WTC11 (cell line): ENCODE results near the gene HPCAL1.

ENCODE experiments used
- CTCF ChIP-seq: fragments of 200-600 bp; IDR thresholded peaks from 2 replicates; pipeline ENCODE4 v1.8.0; 2022; ENCODE audit warnings: antibody characterized with exemption
- JUN ChIP-seq: sonication (generic); formaldehyde crosslinking; IDR thresholded peaks from 2 replicates; pipeline ENCODE4 v1.8.0; 2023; ENCODE audit warnings: mild to moderate bottlenecking, missing genetic modification reagents
- MAX ChIP-seq: sonication (generic); formaldehyde crosslinking; IDR thresholded peaks from 2 replicates; pipeline ENCODE4 v1.8.0; 2022; ENCODE audit warnings: mild to moderate bottlenecking, missing genetic modification reagents
- MXD4 ChIP-seq: fragments of 250-450 bp; sonication (Bioruptor Pico); IDR thresholded peaks from 2 replicates; pipeline ENCODE4 v1.8.0; 2021; ENCODE audit warnings: mild to moderate bottlenecking, moderate library complexity, borderline replicate concordance
- NFE2L1 ChIP-seq: sonication (generic); formaldehyde crosslinking; IDR thresholded peaks from 2 replicates; pipeline ENCODE4 v1.8.1; 2023; ENCODE audit warnings: missing genetic modification reagents
- RELA ChIP-seq: sonication (generic); formaldehyde crosslinking; IDR thresholded peaks from 2 replicates; pipeline ENCODE4 v1.8.1; 2022; ENCODE audit warnings: missing genetic modification reagents, mild to moderate bottlenecking, borderline replicate concordance
- ZNF121 ChIP-seq: sonication (generic); formaldehyde crosslinking; IDR thresholded peaks from 2 replicates; pipeline ENCODE4 v1.8.0; 2023; ENCODE audit warnings: missing genetic modification reagents

GRCh38 chr2:10350761-10351160 lies 48.1 kb downstream of the HPCAL1 start:
- TF ChIP-seq MXD4 (CRISPR knock-in tag) = no peak
- TF ChIP-seq RELA (CRISPR knock-in tag) = no peak
- no peak for TF ChIP-seq CTCF
- TF ChIP-seq ZNF121 (CRISPR knock-in tag) = no peak
- no peak for TF ChIP-seq MAX (CRISPR knock-in tag)
- TF ChIP-seq JUN (CRISPR knock-in tag) = no peak
- TF ChIP-seq NFE2L1 (CRISPR knock-in tag) = no peak
